K562 (cell line): ENCODE results near the gene IBTK. TPM values are rescaled to one million over a fixed set of nuclear protein-coding genes. Genes with fewer than 3 reads are reported as not detected.

ENCODE experiments used
- ATAC-seq: fragments of 200-7000 bp; cut with Tn5 transposase; 3 replicates; pipeline ENCODE4 v1.9.1; 2020; ENCODE audit warnings: moderate library complexity
- BruUV-seq: library from RNA; stranded (reverse); fragments of 400-500 nt; replicated peaks from 2 replicates; lab custom pipeline; 2021; lab: Mats Ljungman, UMichigan
- CTCF ChIA-PET: fragments of 300-600 bp; formaldehyde crosslinking; extraction: SDS; loops from one replicate; lab custom pipeline; 2021; ENCODE audit warnings: low intra/inter-chr PET ratio; lab: Yijun Ruan, JAX
- POLR2A ChIA-PET: fragments of 300-600, 350-650 bp; sonication (Branson Sonifier 250); formaldehyde crosslinking; extraction: SDS; loops from one replicate; lab custom pipeline; 2021; ENCODE audit warnings: antibody characterized with exemption, inconsistent platforms; lab: Yijun Ruan, JAX
- DNase-seq, 4 experiments: peaks; one replicate each; pipeline versions ENCODE4 v3.0.0 to v3.0.0-alpha.2; 2011 to 2018; ENCODE audit warnings: low spot score in 3 of 4, mixed read lengths in 3 of 4; ENCODE audit errors: extremely low read depth in 1 of 4
- FAIRE-seq: peaks from 2 replicates; lab custom pipeline; 2011; peaks lifted over from hg19 to GRCh38; lab: Jason Lieb, UNC
- H2AFZ ChIP-seq: 2 replicates; pipeline ENCODE4 v1.6.0; 2011; ENCODE audit warnings: low read depth, low read length, control low read depth, inconsistent platforms
- H3K27ac ChIP-seq: fragments of 200-600 bp; 3 replicates; pipeline ENCODE4 v1.8.0; 2011; ENCODE audit warnings: low read depth, mild to moderate bottlenecking, control low read depth, inconsistent platforms, low read length, moderate library complexity, mixed read lengths; ENCODE audit errors: extremely low read depth
- H3K27me3 ChIP-seq, 2 experiments: fragments of 300-600 bp in 1 of 2; 2 replicates in 1 of 2; 3 replicates in 1 of 2; pipeline versions ENCODE4 v1.6.0 to v1.8.0; 2011; ENCODE audit warnings: inconsistent platforms in 2 of 2, low read length in 2 of 2, mild to moderate bottlenecking in 1 of 2, mixed read lengths in 1 of 2, moderate library complexity in 1 of 2; ENCODE audit not compliant: control insufficient read depth in 2 of 2, insufficient read depth in 2 of 2
- H3K36me3 ChIP-seq: fragments of 300-600 bp; 3 replicates; pipeline ENCODE4 v1.8.0; 2011; ENCODE audit warnings: mild to moderate bottlenecking, low read length, inconsistent platforms; ENCODE audit not compliant: control insufficient read depth, insufficient read depth
- H3K4me1 ChIP-seq, 2 experiments: fragments of 200-600 bp in 1 of 2; replicated peaks in 1 of 2; 2 replicates in 1 of 2; 3 replicates in 1 of 2; pipeline versions ENCODE4 v1.5.1 to v1.8.0; 2011; ENCODE audit warnings: inconsistent platforms in 2 of 2, low read length in 2 of 2, mild to moderate bottlenecking in 1 of 2, mixed read lengths in 1 of 2, moderate library complexity in 1 of 2; ENCODE audit not compliant: control insufficient read depth in 2 of 2, insufficient read depth in 2 of 2
- H3K4me2 ChIP-seq: 2 replicates; pipeline ENCODE4 v1.6.1; 2011; ENCODE audit warnings: low read length, control low read depth, inconsistent platforms, mixed read lengths; ENCODE audit not compliant: insufficient read depth
- H3K4me3 ChIP-seq: fragments of 200-600 bp; sonication (generic), shearing (Covaris generic); 2 replicates; pipeline ENCODE4 v1.5.1; 2016; ENCODE audit warnings: control low read depth, inconsistent platforms
- H3K79me2 ChIP-seq: fragments of 200-600 bp; 3 replicates; pipeline ENCODE4 v1.8.0; 2011; ENCODE audit warnings: low read length, inconsistent platforms; ENCODE audit not compliant: control insufficient read depth, insufficient read depth
- H3K9ac ChIP-seq, 2 experiments: 2 replicates each; pipeline versions ENCODE4 v1.6.0 to v1.6.1; 2011; ENCODE audit warnings: low read depth in 2 of 2, low read length in 2 of 2, control low read depth in 1 of 2, inconsistent platforms in 1 of 2, mild to moderate bottlenecking in 1 of 2, mixed read lengths in 1 of 2; ENCODE audit not compliant: insufficient read depth in 1 of 2
- H3K9me1 ChIP-seq: one replicate; pipeline ENCODE4 v1.6.0; 2011; ENCODE audit warnings: inconsistent platforms, mild to moderate bottlenecking, low read length, moderate library complexity; ENCODE audit not compliant: control insufficient read depth, insufficient read depth
- H3K9me3 ChIP-seq: replicated peaks from 2 replicates; pipeline ENCODE4 v1.5.1; 2011; ENCODE audit warnings: low read depth, low read length, inconsistent platforms; ENCODE audit not compliant: control insufficient read depth, insufficient read depth
- H4K20me1 ChIP-seq: replicated peaks from 2 replicates; pipeline ENCODE4 v1.6.1; 2011; ENCODE audit warnings: low read length, inconsistent platforms, mixed read lengths; ENCODE audit not compliant: control insufficient read depth, insufficient read depth
- ATF3 ChIP-seq, 2 experiments: fragments of 450-650 bp in 1 of 2; sonication (generic) in 1 of 2; formaldehyde crosslinking in 1 of 2; IDR thresholded peaks in 1 of 2; conservative IDR thresholded peaks in 1 of 2; 2 replicates each; pipeline versions ENCODE4 v1.6.1 to v1.8.1; 2016 to 2023; ENCODE audit warnings: mild to moderate bottlenecking in 2 of 2, moderate library complexity in 2 of 2, inconsistent platforms in 1 of 2, missing genetic modification reagents in 1 of 2
- CXXC5 ChIP-seq: fragments of 250-450 bp; sonication (Bioruptor Pico); IDR thresholded peaks from 2 replicates; pipeline ENCODE4 v1.8.0; 2022; ENCODE audit warnings: inconsistent platforms, mild to moderate bottlenecking, moderate library complexity
- FOSL1 ChIP-seq: fragments of 200-800 bp; sonication (Bioruptor generic); conservative IDR thresholded peaks from 2 replicates; pipeline ENCODE4 v1.6.1; 2016; ENCODE audit warnings: missing genetic modification characterization, missing compliant biosample characterization
- JUN ChIP-seq, 2 experiments: sonication (generic) in 1 of 2; formaldehyde crosslinking in 1 of 2; IDR thresholded peaks; 2 replicates each; pipeline versions ENCODE4 v1.6.1 to v1.8.0; 2012 to 2022; ENCODE audit warnings: borderline replicate concordance in 2 of 2, mild to moderate bottlenecking in 2 of 2, improper control_type of control experiment in 1 of 2, low read depth in 1 of 2, low read length in 1 of 2, missing genetic modification reagents in 1 of 2
- JUND ChIP-seq, 2 experiments: IDR thresholded peaks; 2 replicates in 1 of 2; 3 replicates in 1 of 2; pipeline ENCODE4 v1.6.1; 2011; ENCODE audit warnings: borderline replicate concordance in 2 of 2, low read depth in 2 of 2, low read length in 2 of 2, improper control_type of control experiment in 1 of 2, missing biosample characterization in 1 of 2, missing genetic modification characterization in 1 of 2, missing genetic modification reagents in 1 of 2
- WGBS: fragments of 100-300 bp; shearing (Covaris generic); methylation state at CpG from one replicate; pipeline ENCODE4 v1.1.6; 2016; ENCODE audit warnings: low coverage, mixed read lengths; ENCODE audit not compliant: insufficient coverage; ENCODE audit errors: missing lambda C conversion rate; 5-methylcytosine and 5-hydroxymethylcytosine counted together
- in situ Hi-C: fragments of 300-500 bp; cut with MboI; formaldehyde crosslinking; loops from 4 replicates; pipeline ENCODE4 v1.15.0; 2018; ENCODE audit warnings: inconsistent platforms, mixed read lengths
- intact Hi-C: fragments of 100-400 bp; cut with micrococcal nuclease; formaldehyde crosslinking; loops from 2 replicates; pipeline ENCODE4 v1.14.2; 2022
- polyA plus RNA-seq, 8 experiments: library from polyadenylated mRNA; depleted of rRNA in 4 of 8; stranded (reverse) in 5 of 8; unstranded in 3 of 8; fragments of >200 nt; fragmentation: Nextera tagmentation in 2 of 8; fragmentation: Illumina TruSeq in 1 of 8; extraction: Ambion mirVana in 2 of 8; extraction: Trizol in 1 of 8; gene quantifications; 2 replicates each; pipeline versions ENCODE4 v1.2.1 to v1.2.3, GENCODE V29; 2011 to 2014; ENCODE audit warnings: inconsistent platforms in 1 of 8, missing spikeins in 1 of 8
- total RNA-seq, 7 experiments: library from RNA; depleted of rRNA in 6 of 7; stranded (reverse); fragments of >200 nt in 6 of 7; fragmentation: Illumina TruSeq in 2 of 7; extraction: Trizol in 2 of 7; gene quantifications; 2 replicates each; pipeline versions ENCODE4 v1.2.1 to v1.2.3, GENCODE V29; 2011 to 2021; ENCODE audit warnings: low replicate concordance in 1 of 7

IBTK gene
- total and polyA plus RNA-seq, 9 of the 15 experiments (the other 6 are each of a cell fraction or from before 2014, with no cell fraction given), result 13.2 to 36.4 (median 21.8) TPM

GRCh38 chr6:82144007-82144851 is 103.3 kb downstream of the IBTK start:
- ATAC-seq (no peak; the same call in 2 of the 3 replicates), DNase-seq (peak in 1 of 4 experiments; percentile 6), FAIRE-seq (no peak)
- POLR2A ChIA-PET, result interaction anchor here (1.3 kb wide), 1 partner anchor 11 kb away, joined by 3 read pairs; no protein-coding TSS in a partner anchor
- WGBS, result 3% methylated on average over 8 of the region's 8 CpGs
- no peak overlapping the region for H3K9ac ChIP-seq
- CTCF ChIA-PET, result no interaction called here
- no peak overlapping the region for H3K4me2 ChIP-seq
- TF ChIP-seq JUN (IDR thresholded peaks at IDR 0.05; ENCODE audit: borderline replicate concordance, low read depth, low read length) (peak; percentile 68; the same call in 1 of the 2 replicates), JUN (CRISPR knock-in tag; IDR thresholded peaks at IDR 0.05; ENCODE audit: borderline replicate concordance) (no peak), ATF3 (IDR thresholded peaks at IDR 0.05) (peak; percentile 67), ATF3 (CRISPR knock-in tag; conservative IDR thresholded peaks at IDR 0.05) (no peak), JUND (IDR thresholded peaks at IDR 0.05; ENCODE audit: borderline replicate concordance, low read depth, low read length) (0 out of 2 replicates have a peak, but pooled peaks have one; percentile 22), JUND (tag; IDR thresholded peaks at IDR 0.05; ENCODE audit: borderline replicate concordance, low read depth, low read length) (0 out of 3 replicates have a peak, but pooled peaks have one; percentile 31), FOSL1 (tag) (peak; percentile 70), CXXC5 (CRISPR knock-in tag) (no peak)
- no peaks in the 10 kb centered on the region for H4K20me1 ChIP-seq
- H3K36me3 ChIP-seq, result no peaks in the 10 kb centered on the region
- no peaks in the 10 kb centered on the region for H3K27me3 ChIP-seq
- no TSS peak for BruUV-seq
- H3K79me2 ChIP-seq, result no peaks in the 10 kb centered on the region
- H2AFZ ChIP-seq, result no peak overlapping the region
- in situ Hi-C loops (no loop called here), intact Hi-C loops (no loop called here)
- H3K27ac ChIP-seq, result no peak overlapping the region
- no peaks in the 10 kb centered on the region for H3K9me3 ChIP-seq
- no peaks in the 10 kb centered on the region for H3K9me1 ChIP-seq
- H3K4me3 ChIP-seq, result no peak overlapping the region
- 0 out of 5 replicates have a peak, but pooled peaks cover 0 to 4% of the 10 kb centered on the region in 2 experiments for H3K4me1 ChIP-seq
